NCI-H82 (cell line): ENCODE results near the gene DTX4.

Experiments
- DNase-seq: peaks from one replicate; lab custom pipeline; 2025; lab: John Stamatoyannopoulos, UW

Gene DTX4

GRCh38 chr11:59192446-59193020 lies 20.6 kb downstream of the DTX4 start:
- DNase-seq, result no peak

DNA sequence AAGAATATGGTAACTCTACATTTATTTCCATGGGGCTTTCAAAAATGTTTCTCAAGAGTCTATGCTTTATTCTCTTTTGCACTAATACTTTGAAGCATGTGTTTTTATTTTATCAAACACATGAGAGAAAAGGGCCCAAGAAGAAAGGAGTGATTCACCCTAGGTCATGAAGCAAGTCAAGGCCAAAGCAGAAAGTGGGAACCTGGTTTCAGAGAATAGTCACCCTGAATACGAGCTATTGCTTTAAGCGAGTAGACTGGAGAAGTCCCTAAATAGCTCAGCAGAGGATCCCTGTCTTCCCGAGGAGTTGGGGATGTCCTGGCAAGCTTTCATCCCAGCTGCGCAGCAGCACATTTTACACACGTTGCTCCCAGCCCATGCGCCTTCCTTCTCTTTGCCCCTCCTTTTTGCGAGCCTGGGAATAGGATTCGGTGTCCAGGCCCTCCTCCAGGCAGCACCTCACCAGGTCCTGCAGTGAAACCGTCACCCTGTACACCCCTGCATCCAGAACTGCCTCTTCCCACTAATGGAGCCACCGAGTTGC lies 21.7 kb downstream of the DTX4 start:
- DNase-seq, result no peak

DNA sequence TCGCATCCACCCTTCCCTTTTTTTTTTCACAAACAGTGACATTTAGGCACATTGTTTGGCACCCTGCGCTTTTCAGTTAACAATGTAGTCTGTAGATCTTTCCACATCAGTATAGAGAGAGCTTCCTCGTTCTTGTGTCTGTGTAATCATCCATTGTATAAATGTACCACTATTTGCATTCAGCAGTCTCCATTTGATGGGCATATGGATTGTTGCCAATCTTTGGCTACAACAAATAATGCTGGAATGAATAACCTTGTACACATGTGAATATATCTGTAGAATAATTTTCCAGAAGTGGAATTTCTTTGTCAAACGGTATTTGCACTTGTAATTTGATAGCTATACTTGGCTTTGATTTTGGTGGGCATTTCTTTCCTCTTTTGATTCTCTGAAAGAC lies 23.7 kb downstream of the DTX4 start:
- DNase-seq, result no peak

- no peak for DNase-seq
Observed at GRCh38 chr11:59196777-59197176, 24.8 kb downstream of the DTX4 start.

DNA sequence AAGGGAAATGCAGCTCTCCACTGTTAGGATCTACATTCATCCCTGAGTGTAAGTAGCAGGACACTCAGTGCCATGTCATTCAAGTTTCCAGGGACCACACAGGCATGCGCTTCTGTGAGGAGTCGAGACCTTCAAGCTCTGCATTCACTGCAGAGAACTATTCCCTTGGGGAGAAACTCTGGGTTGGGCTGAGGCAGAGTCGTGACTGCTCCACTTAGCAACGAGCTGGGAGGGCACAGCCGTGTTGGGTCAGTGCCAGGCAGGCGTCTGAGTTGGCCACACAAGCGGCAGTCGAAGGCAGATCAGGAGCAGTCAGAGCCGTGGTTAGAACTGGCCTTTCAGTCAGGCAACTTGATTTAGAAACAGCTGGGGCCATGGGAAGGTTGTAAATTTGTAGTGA lies 26.1 kb downstream of the DTX4 start:
- DNase-seq, result no peak

DNA sequence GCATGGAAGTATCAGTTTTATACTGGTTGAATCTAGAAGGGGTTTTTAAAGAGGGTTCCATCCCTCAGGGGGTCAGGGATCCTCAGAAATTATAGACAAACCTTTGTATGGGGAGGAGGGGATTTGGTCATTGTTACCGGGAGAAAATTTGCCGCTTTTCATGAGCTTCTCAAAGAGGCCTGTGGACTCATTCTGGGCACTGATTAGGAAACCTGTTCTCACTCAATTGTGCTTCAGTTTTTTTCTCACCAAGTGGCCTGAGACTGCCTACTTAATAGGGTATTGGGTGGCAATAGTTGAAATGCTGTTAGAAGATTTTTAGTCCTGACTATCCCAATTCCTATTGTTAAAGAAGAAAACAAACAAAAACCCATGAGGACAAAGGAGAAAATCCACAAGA lies 26.8 kb downstream of the DTX4 start:
- DNase-seq, result no peak

DNA sequence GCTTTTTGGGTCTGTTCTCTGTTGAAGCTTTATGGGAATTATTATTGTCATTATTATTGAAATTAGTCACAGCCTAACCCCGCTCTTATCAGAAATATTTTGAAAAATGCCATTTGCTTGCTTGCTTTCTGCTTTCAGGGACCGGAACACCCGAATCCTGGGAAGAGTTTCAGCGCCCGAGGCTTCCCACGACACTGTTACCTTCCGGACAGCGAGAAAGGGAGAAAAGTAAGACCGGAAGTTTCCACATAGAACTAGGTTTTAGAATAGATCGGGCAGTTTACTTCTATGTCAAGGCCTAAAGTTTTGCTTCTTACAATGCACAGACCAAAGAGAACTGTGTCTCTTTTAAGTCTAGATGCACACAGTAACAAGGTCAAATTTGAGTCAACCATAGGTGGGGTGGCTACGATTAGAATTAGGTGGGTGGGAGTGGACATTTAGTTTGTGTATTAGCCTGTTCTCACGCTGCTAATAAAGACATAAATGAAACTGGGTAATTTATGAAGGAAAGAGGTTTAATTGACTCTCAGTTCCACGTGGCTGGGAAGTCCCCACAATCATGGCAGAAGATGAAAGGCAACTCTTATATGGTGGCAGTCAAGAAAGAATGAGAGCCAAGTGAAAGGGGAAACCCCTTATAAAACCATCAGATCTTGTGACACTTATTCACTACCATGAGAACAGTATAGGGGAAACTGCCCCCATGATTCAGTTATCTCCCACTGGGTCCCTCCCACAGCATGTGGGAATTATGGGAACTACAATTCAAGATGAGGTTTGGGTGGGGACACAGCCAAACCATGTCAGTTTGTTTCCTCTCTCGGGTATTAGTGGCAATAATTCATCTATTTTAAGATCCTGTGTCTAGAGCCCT lies 27.9 kb downstream of the DTX4 start:
- no peak for DNase-seq

- DNase-seq, result no peak
Observed at GRCh38 chr11:59200423-59200746, 28.5 kb downstream of the DTX4 start.

- DNase-seq, result no peak
Observed at GRCh38 chr11:59201353-59201752, 29.4 kb downstream of the DTX4 start.

GRCh38 chr11:59204746-59205145 lies 32.8 kb downstream of the DTX4 start:
- DNase-seq, result no peak

DNA sequence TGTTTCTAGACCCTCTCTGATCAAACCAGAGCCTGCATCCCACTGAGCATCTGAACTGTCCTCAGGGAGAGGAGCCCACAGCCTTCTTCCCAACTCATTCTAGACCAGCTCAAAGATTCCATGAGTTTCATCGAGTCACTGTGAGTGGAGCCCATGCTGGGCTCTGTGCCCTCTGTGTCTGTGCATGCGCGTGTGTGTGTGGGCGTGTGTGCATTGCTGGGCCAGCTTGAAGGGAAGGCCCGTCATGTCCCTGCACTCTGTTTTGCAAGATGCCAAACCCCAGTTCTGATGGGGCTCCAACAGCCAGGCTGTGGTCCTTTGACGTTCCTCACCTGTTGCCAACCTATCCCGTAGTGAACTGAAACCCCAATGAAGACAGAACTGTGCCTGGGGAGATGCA lies 33.7 kb downstream of the DTX4 start:
- no peak for DNase-seq

GRCh38 chr11:59206635-59207034 lies 34.7 kb downstream of the DTX4 start:
- peak; percentile 56 for DNase-seq

GRCh38 chr11:59207988-59208451 lies 36.1 kb downstream of the DTX4 start:
- DNase-seq, result peak; percentile 58

- no peak for DNase-seq
Observed at GRCh38 chr11:59208956-59209355, 37.0 kb downstream of the DTX4 start.

DNA sequence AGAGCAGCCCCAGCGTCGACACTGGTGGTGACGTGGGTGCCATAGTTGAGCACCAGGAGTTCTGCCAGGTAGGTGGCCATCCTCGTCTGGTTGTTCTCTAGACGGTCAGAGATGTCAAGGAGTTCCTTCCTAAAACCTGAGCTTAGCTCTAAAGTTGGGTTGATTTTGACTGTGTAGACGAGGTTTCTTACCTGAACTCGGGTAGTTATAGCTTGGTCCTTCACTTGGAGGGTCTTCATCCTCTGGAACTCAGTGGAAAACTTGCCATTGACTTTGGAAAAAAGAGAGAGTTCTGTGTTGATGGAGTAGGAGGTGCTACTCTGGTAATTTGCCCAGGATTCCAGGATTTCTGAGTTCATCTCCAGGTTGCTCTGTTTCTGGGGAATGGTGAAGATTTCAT lies 40.3 kb downstream of the DTX4 start:
- DNase-seq, result no peak

GRCh38 chr11:59212744-59213631 lies 41.1 kb downstream of the DTX4 start, which contains the start of gene MPEG1:
Gene MPEG1 (minus strand): TSS chr11:59212927. CDS start chr11:59212865, 62 bp downstream.
- no peak for DNase-seq

DNA sequence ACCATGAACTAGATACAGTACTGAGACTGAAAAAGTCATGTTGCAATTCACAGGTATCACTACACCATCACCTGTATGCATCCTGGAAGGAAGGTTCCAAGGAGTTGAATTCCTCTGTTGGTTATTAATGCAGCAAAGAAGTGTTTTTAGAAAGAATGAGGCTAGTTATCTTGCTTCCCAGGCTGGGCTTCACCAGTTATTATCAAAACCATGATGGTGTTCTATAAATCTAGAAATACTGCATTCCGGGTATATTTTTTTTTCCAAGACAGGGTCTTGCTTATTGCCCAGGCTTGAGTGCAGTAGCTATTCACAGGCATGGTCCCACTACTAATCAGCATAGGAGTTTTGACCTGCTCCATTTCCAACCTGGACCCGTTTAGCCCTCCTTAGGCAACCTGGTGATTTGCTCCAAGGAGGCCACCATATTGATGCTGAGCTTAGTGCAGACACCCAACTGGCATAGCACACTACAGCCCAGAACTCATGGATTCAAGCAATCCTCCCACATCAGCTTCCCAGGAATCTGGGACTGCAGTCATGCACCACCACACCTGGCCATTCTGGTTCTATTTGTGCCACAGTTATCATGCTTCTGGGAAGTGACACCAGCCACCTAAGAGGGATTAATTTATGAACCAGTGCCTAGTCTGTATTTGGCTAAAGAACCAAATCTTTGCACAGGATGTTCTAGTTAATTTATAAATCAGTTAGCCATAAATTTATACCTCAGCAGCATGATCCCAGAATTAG lies 42.4 kb downstream of the DTX4 start:
- no peak for DNase-seq

GRCh38 chr11:59216641-59217564 lies 45.0 kb downstream of the DTX4 start:
- DNase-seq, result no peak

- no peak for DNase-seq
Observed at GRCh38 chr11:59218319-59218718, 46.4 kb downstream of the DTX4 start.

- DNase-seq, result peak; percentile 31
Observed at GRCh38 chr11:59218893-59219292, 47.0 kb downstream of the DTX4 start.
